K562 (cell line): Measurements from ENCODE around the gene GNAI3. TPM values are rescaled to one million over a fixed set of nuclear protein-coding genes. Genes with fewer than 3 reads are reported as not detected.

Experiments used
- ATAC-seq: fragments of 200-7000 bp; cut with Tn5 transposase; 3 replicates; pipeline ENCODE4 v1.9.1; 2020; ENCODE audit warnings: moderate library complexity
- BruUV-seq: library from RNA; stranded (reverse); fragments of 400-500 nt; replicated peaks from 2 replicates; lab custom pipeline; 2021; lab: Mats Ljungman, UMichigan
- CTCF ChIA-PET: fragments of 300-600 bp; formaldehyde crosslinking; extraction: SDS; loops from one replicate; lab custom pipeline; 2021; ENCODE audit warnings: low intra/inter-chr PET ratio; lab: Yijun Ruan, JAX
- POLR2A ChIA-PET: fragments of 300-600, 350-650 bp; sonication (Branson Sonifier 250); formaldehyde crosslinking; extraction: SDS; loops from one replicate; lab custom pipeline; 2021; ENCODE audit warnings: antibody characterized with exemption, inconsistent platforms; lab: Yijun Ruan, JAX
- DNase-seq, 4 experiments: peaks; one replicate each; pipeline versions ENCODE4 v3.0.0 to v3.0.0-alpha.2; 2011 to 2018; ENCODE audit warnings: low spot score in 3 of 4, mixed read lengths in 3 of 4; ENCODE audit errors: extremely low read depth in 1 of 4
- FAIRE-seq: peaks from 2 replicates; lab custom pipeline; 2011; peaks lifted over from hg19 to GRCh38; lab: Jason Lieb, UNC
- H2AFZ ChIP-seq: 2 replicates; pipeline ENCODE4 v1.6.0; 2011; ENCODE audit warnings: low read depth, low read length, control low read depth, inconsistent platforms
- H3K27ac ChIP-seq: fragments of 200-600 bp; 3 replicates; pipeline ENCODE4 v1.8.0; 2011; ENCODE audit warnings: low read depth, mild to moderate bottlenecking, control low read depth, inconsistent platforms, low read length, moderate library complexity, mixed read lengths; ENCODE audit errors: extremely low read depth
- H3K27me3 ChIP-seq, 2 experiments: fragments of 300-600 bp in 1 of 2; 2 replicates in 1 of 2; 3 replicates in 1 of 2; pipeline versions ENCODE4 v1.6.0 to v1.8.0; 2011; ENCODE audit warnings: inconsistent platforms in 2 of 2, low read length in 2 of 2, mild to moderate bottlenecking in 1 of 2, mixed read lengths in 1 of 2, moderate library complexity in 1 of 2; ENCODE audit not compliant: control insufficient read depth in 2 of 2, insufficient read depth in 2 of 2
- H3K36me3 ChIP-seq: fragments of 300-600 bp; 3 replicates; pipeline ENCODE4 v1.8.0; 2011; ENCODE audit warnings: mild to moderate bottlenecking, low read length, inconsistent platforms; ENCODE audit not compliant: control insufficient read depth, insufficient read depth
- H3K4me1 ChIP-seq, 2 experiments: fragments of 200-600 bp in 1 of 2; replicated peaks in 1 of 2; 2 replicates in 1 of 2; 3 replicates in 1 of 2; pipeline versions ENCODE4 v1.5.1 to v1.8.0; 2011; ENCODE audit warnings: inconsistent platforms in 2 of 2, low read length in 2 of 2, mild to moderate bottlenecking in 1 of 2, mixed read lengths in 1 of 2, moderate library complexity in 1 of 2; ENCODE audit not compliant: control insufficient read depth in 2 of 2, insufficient read depth in 2 of 2
- H3K4me2 ChIP-seq: 2 replicates; pipeline ENCODE4 v1.6.1; 2011; ENCODE audit warnings: low read length, control low read depth, inconsistent platforms, mixed read lengths; ENCODE audit not compliant: insufficient read depth
- H3K4me3 ChIP-seq: fragments of 200-600 bp; sonication (generic), shearing (Covaris generic); 2 replicates; pipeline ENCODE4 v1.5.1; 2016; ENCODE audit warnings: control low read depth, inconsistent platforms
- H3K79me2 ChIP-seq: fragments of 200-600 bp; 3 replicates; pipeline ENCODE4 v1.8.0; 2011; ENCODE audit warnings: low read length, inconsistent platforms; ENCODE audit not compliant: control insufficient read depth, insufficient read depth
- H3K9ac ChIP-seq, 2 experiments: 2 replicates each; pipeline versions ENCODE4 v1.6.0 to v1.6.1; 2011; ENCODE audit warnings: low read depth in 2 of 2, low read length in 2 of 2, control low read depth in 1 of 2, inconsistent platforms in 1 of 2, mild to moderate bottlenecking in 1 of 2, mixed read lengths in 1 of 2; ENCODE audit not compliant: insufficient read depth in 1 of 2
- H3K9me1 ChIP-seq: one replicate; pipeline ENCODE4 v1.6.0; 2011; ENCODE audit warnings: inconsistent platforms, mild to moderate bottlenecking, low read length, moderate library complexity; ENCODE audit not compliant: control insufficient read depth, insufficient read depth
- H3K9me3 ChIP-seq: replicated peaks from 2 replicates; pipeline ENCODE4 v1.5.1; 2011; ENCODE audit warnings: low read depth, low read length, inconsistent platforms; ENCODE audit not compliant: control insufficient read depth, insufficient read depth
- H4K20me1 ChIP-seq: replicated peaks from 2 replicates; pipeline ENCODE4 v1.6.1; 2011; ENCODE audit warnings: low read length, inconsistent platforms, mixed read lengths; ENCODE audit not compliant: control insufficient read depth, insufficient read depth
- GABPB1 ChIP-seq: sonication (generic); formaldehyde crosslinking; IDR thresholded peaks from 2 replicates; pipeline ENCODE4 v1.8.0; 2022; ENCODE audit warnings: mild to moderate bottlenecking, missing genetic modification reagents
- RREB1 ChIP-seq: fragments of 250-450 bp; sonication (Bioruptor Pico); IDR thresholded peaks from 2 replicates; pipeline ENCODE4 v1.4.0; 2020
- TCF7 ChIP-seq: sonication (generic); IDR thresholded peaks from 2 replicates; pipeline ENCODE4 v1.6.1; 2016; ENCODE audit warnings: antibody characterized with exemption, borderline replicate concordance
- YY1 ChIP-seq, 3 experiments: IDR thresholded peaks; 2 replicates each; pipeline ENCODE4 v1.6.1; 2011; ENCODE audit warnings: low read length in 2 of 3, mild to moderate bottlenecking in 2 of 3, moderate library complexity in 2 of 3, borderline replicate concordance in 1 of 3, control low read depth in 1 of 3, low read depth in 1 of 3; ENCODE audit not compliant: insufficient read depth in 3 of 3, insufficient replicate concordance in 2 of 3, control insufficient read depth in 1 of 3, insufficient read length in 1 of 3; ENCODE audit errors: extremely low read depth in 1 of 3
- ZBTB2 ChIP-seq: fragments of 450-650 bp; IDR thresholded peaks from 2 replicates; pipeline ENCODE4 v1.6.1; 2016; ENCODE audit warnings: antibody characterized with exemption
- ZBTB8A ChIP-seq: fragments of 450-650 bp; IDR thresholded peaks from 2 replicates; pipeline ENCODE4 v1.6.1; 2018; ENCODE audit warnings: mild to moderate bottlenecking, moderate library complexity; ENCODE audit not compliant: partially characterized antibody
- ZNF324 ChIP-seq: fragments of 250-450 bp; sonication (Bioruptor Pico); IDR thresholded peaks from 2 replicates; pipeline ENCODE4 v1.4.0; 2020; ENCODE audit warnings: mild to moderate bottlenecking
- ZNF77 ChIP-seq: fragments of 250-450 bp; sonication (Bioruptor Pico); IDR thresholded peaks from 2 replicates; pipeline ENCODE4 v1.5.0; 2020
- WGBS: fragments of 100-300 bp; shearing (Covaris generic); methylation state at CpG from one replicate; pipeline ENCODE4 v1.1.6; 2016; ENCODE audit warnings: low coverage, mixed read lengths; ENCODE audit not compliant: insufficient coverage; ENCODE audit errors: missing lambda C conversion rate; 5-methylcytosine and 5-hydroxymethylcytosine counted together
- in situ Hi-C: fragments of 300-500 bp; cut with MboI; formaldehyde crosslinking; loops from 4 replicates; pipeline ENCODE4 v1.15.0; 2018; ENCODE audit warnings: inconsistent platforms, mixed read lengths
- intact Hi-C: fragments of 100-400 bp; cut with micrococcal nuclease; formaldehyde crosslinking; loops from 2 replicates; pipeline ENCODE4 v1.14.2; 2022
- polyA plus RNA-seq, 8 experiments: library from polyadenylated mRNA; depleted of rRNA in 4 of 8; stranded (reverse) in 5 of 8; unstranded in 3 of 8; fragments of >200 nt; fragmentation: Nextera tagmentation in 2 of 8; fragmentation: Illumina TruSeq in 1 of 8; extraction: Ambion mirVana in 2 of 8; extraction: Trizol in 1 of 8; gene quantifications; 2 replicates each; pipeline versions ENCODE4 v1.2.1 to v1.2.3, GENCODE V29; 2011 to 2014; ENCODE audit warnings: inconsistent platforms in 1 of 8, missing spikeins in 1 of 8
- total RNA-seq, 7 experiments: library from RNA; depleted of rRNA in 6 of 7; stranded (reverse); fragments of >200 nt in 6 of 7; fragmentation: Illumina TruSeq in 2 of 7; extraction: Trizol in 2 of 7; gene quantifications; 2 replicates each; pipeline versions ENCODE4 v1.2.1 to v1.2.3, GENCODE V29; 2011 to 2021; ENCODE audit warnings: low replicate concordance in 1 of 7

GNAI3 gene
- total and polyA plus RNA-seq, 9 of the 15 experiments (the other 6 are each of a cell fraction or from before 2014, with no cell fraction given), result 6.3 to 13.2 (median 8.9) TPM

DNA sequence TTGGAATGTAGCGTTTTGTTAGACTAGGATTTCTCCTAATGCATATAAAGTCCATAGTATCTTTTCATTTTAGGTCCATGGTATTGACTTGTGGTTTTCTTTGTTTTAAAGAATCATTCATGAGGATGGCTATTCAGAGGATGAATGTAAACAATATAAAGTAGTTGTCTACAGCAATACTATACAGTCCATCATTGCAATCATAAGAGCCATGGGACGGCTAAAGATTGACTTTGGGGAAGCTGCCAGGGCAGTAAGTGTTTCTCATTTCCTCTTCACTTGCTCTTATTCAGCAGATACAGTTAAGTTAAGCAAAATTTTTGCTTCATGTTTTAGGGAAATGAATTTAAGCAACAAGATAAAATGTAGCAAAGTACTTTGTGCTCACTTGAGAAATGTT, 25.4 kb downstream of the GNAI3 start:
- no peak overlapping the region for H3K27ac ChIP-seq

More for the DNA sequence above, 25.4 kb downstream of the GNAI3 start:
- H3K36me3 ChIP-seq, result peaks cover 22% of the 10 kb centered on the region; the same call in 2 of the 3 replicates
- CTCF ChIA-PET, result interaction anchor here (0.7 kb wide), 1 partner anchor 78 kb away, joined by 3 read pairs; no protein-coding TSS in a partner anchor
- H3K4me3 ChIP-seq, result no peak overlapping the region
- TF ChIP-seq ZNF324 (CRISPR knock-in tag) (no peak), GABPB1 (CRISPR knock-in tag) (no peak), TCF7 (no peak), ZBTB8A (no peak), RREB1 (CRISPR knock-in tag) (no peak), ZNF77 (CRISPR knock-in tag) (no peak), YY1 (IDR thresholded peaks at IDR 0.05; ENCODE audit: borderline replicate concordance in 1 of 3, control insufficient read depth in 1 of 3, extremely low read depth in 1 of 3, insufficient read depth in 3 of 3, insufficient read length in 1 of 3, insufficient replicate concordance in 2 of 3, low read depth in 1 of 3, low read length in 2 of 3) (no peak), ZBTB2 (no peak)
- no peak overlapping the region for H2AFZ ChIP-seq
- no peak overlapping the region for H3K4me2 ChIP-seq
- in situ Hi-C loops, result no loop called here
- intact Hi-C loops, result no loop called here
- H3K4me1 ChIP-seq, result no peaks in the 10 kb centered on the region; a peak in 1 of 5 replicates
- no TSS peak for BruUV-seq
- FAIRE-seq, result no peak
- peaks cover 4% of the 10 kb centered on the region; the same call in 1 of the 2 replicates for H4K20me1 ChIP-seq
- POLR2A ChIA-PET, result interaction anchor here (0.6 kb wide), 1 partner anchor 30 kb away, joined by 4 read pairs; no protein-coding TSS in a partner anchor
- H3K9ac ChIP-seq, result no peak overlapping the region
- WGBS, result 90% methylated on average over 2 of the region's 2 CpGs
- no peaks in the 10 kb centered on the region for H3K27me3 ChIP-seq
- no peaks in the 10 kb centered on the region for H3K9me1 ChIP-seq
- H3K79me2 ChIP-seq, result peaks cover 39% of the 10 kb centered on the region
- ATAC-seq, result no peak
- no peak for DNase-seq
- H3K9me3 ChIP-seq, result no peaks in the 10 kb centered on the region
